HAP-1 (cell line): ENCODE results near the gene FXYD4.
"Not testable (repeated sequence)": the region's sequence is repeated elsewhere in the genome, so short reads cannot be mapped to it uniquely, and the experiment has no call there.

Experiments
- DNase-seq, 2 experiments: peaks; one replicate each; pipeline ENCODE4 v3.0.0-alpha.2; 2016 to 2020; ENCODE audit warnings: low spot score in 2 of 2
- H3K27me3 ChIP-seq: fragments of 250-450 bp; sonication (Bioruptor Pico); 2 replicates; pipeline ENCODE4 v1.5.1; 2020; ENCODE audit warnings: low read depth, mild to moderate bottlenecking, moderate library complexity
- H3K36me3 ChIP-seq: fragments of 250-450 bp; sonication (Bioruptor Pico); replicated peaks from 2 replicates; pipeline ENCODE4 v1.5.1; 2020; ENCODE audit warnings: mild to moderate bottlenecking
- H3K4me1 ChIP-seq: fragments of 250-450 bp; sonication (Bioruptor Pico); 2 replicates; pipeline ENCODE4 v1.5.1; 2020; ENCODE audit warnings: mild to moderate bottlenecking
- H3K4me3 ChIP-seq: fragments of 250-450 bp; sonication (Bioruptor Pico); 2 replicates; pipeline ENCODE4 v1.5.1; 2020; ENCODE audit warnings: mild to moderate bottlenecking, moderate library complexity
- H3K9me3 ChIP-seq: fragments of 250-450 bp; sonication (Bioruptor Pico); 2 replicates; pipeline ENCODE4 v1.5.1; 2020; ENCODE audit warnings: mild to moderate bottlenecking, moderate library complexity
- in situ Hi-C: fragments of 300-500 bp; cut with MboI; formaldehyde crosslinking; loops from 3 replicates; pipeline ENCODE4 v1.14.3; 2020; ENCODE audit warnings: low sequenced_read_pairs, inconsistent platforms, mixed read lengths

The FXYD4 gene

DNA sequence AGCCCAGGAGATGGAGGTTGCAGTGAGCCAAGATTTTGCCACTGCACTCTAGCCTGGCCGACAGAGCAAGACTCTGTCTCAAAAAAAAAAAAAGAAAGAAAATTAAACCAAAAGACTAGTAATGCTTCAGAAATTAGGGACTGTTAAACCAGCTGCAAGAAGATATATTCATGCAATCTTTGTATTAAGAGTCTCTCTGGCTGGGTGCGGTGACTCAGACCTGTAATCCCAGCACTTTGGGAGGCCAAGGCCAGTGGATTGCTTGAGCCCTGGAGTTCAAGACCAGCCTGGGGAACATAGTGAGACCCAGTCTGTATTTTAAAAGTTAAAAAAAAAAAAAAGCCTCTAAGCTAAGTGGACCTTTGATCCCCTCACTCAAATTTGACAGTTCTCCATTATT, 40.1 kb downstream of the FXYD4 start:
- in situ Hi-C loops: no loop called here
- Histone ChIP-seq H3K9me3 (no peaks in the 10 kb centered on the region), H3K36me3 (peaks cover 3% of the 10 kb centered on the region; the same call in 1 of the 2 replicates), H3K4me1 (peaks cover 4% of the 10 kb centered on the region), H3K4me3 (no peak overlapping the region), H3K27me3 (no peaks in the 10 kb centered on the region)
- DNase-seq: no peak

DNA sequence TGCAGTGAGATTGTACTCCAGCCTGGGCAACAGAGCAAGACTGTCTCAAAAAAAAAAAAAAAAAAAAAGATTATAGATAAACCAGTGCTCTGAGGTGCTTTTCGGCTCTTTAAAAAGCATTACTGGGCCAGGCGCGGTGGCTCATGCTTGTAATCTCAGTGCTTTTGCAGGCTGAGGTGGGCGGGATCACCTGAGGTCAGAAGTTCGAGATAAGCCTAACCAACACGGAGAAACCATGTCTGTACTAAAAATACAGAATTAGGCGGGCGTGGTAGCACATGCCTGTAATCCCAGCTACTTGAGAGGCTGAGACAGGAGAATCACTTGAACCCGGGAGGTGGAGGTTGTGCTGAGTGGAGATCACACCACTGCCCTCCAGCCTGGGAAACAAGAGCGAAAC, 44.1 kb downstream of the FXYD4 start:
- H3K27me3 ChIP-seq: no peaks in the 10 kb centered on the region
- peaks cover 6% of the 10 kb centered on the region for H3K4me1 ChIP-seq
- no peaks in the 10 kb centered on the region for H3K9me3 ChIP-seq
- in situ Hi-C loops: no loop called here
- no peak overlapping the region for H3K4me3 ChIP-seq
- no peaks in the 10 kb centered on the region for H3K36me3 ChIP-seq
- no peak for DNase-seq

DNA sequence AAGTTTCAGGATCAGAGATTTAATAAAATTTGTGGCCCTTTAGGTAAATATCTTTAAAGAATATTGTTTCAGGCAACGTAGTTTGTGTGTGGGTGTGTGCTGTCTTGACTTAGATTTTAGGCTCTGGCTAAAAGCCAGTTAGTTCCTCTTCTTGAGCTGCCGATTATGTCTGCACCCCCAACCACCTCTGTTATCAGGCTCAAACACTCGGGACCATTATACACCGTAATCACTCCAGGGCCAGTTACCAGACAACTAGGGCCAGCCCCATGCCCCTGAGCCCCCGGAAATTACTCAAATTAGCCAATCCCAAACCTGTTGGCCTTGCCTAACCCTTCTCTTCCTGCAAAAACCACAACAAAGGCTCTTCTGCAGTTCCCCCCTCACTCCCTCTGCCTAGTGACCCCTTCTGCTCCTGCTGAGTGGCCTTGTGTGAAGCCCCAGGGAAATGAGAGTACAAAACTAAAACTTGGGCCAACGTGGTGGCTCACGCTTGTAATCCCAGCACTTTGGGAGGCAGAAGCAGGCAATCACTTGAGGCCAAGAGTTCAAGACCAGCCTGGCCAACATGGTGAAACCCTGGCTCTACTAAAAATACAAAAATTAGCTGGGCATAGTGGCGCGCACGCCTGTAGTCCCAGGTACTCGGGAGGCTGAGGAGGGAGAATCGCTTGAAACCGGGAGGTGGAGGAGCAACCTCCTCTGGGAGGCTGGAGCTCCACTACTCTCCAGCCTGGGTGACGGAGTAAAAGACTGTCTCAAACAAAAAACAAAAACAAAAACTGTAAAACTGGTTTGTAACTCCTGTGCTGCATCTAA, 46.7 kb downstream of the FXYD4 start:
- H3K4me3 ChIP-seq: no peak overlapping the region
- H3K27me3 ChIP-seq: no peaks in the 10 kb centered on the region
- H3K4me1 ChIP-seq: peaks cover 12% of the 10 kb centered on the region
- no peaks in the 10 kb centered on the region for H3K9me3 ChIP-seq
- in situ Hi-C loops: no loop called here
- no peak for DNase-seq
- no peaks in the 10 kb centered on the region for H3K36me3 ChIP-seq

DNA sequence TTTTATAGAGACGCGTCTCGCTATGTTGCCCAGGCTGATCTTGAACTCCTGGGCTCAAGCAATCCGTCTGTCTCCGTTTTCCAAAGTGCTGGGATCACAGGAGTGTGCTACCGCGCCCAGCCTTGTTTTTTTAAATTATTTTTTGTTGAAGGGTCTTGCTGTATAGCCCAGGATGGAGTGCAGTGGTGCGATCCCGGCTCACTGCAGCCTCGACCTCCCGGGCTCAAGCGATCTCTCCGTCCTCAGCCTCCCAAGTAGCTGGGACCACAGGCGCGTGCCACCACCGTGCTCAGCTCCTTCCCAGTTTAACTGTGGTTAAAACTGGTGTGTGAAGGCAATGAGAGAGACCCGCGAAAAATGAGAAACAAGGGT, 48.5 kb downstream of the FXYD4 start:
- Histone ChIP-seq H3K4me1 (peaks cover 12% of the 10 kb centered on the region), H3K27me3 (no peaks in the 10 kb centered on the region), H3K36me3 (no peaks in the 10 kb centered on the region), H3K4me3 (no peak overlapping the region), H3K9me3 (no peaks in the 10 kb centered on the region)
- no peak for DNase-seq
- in situ Hi-C loops: no loop called here

DNA sequence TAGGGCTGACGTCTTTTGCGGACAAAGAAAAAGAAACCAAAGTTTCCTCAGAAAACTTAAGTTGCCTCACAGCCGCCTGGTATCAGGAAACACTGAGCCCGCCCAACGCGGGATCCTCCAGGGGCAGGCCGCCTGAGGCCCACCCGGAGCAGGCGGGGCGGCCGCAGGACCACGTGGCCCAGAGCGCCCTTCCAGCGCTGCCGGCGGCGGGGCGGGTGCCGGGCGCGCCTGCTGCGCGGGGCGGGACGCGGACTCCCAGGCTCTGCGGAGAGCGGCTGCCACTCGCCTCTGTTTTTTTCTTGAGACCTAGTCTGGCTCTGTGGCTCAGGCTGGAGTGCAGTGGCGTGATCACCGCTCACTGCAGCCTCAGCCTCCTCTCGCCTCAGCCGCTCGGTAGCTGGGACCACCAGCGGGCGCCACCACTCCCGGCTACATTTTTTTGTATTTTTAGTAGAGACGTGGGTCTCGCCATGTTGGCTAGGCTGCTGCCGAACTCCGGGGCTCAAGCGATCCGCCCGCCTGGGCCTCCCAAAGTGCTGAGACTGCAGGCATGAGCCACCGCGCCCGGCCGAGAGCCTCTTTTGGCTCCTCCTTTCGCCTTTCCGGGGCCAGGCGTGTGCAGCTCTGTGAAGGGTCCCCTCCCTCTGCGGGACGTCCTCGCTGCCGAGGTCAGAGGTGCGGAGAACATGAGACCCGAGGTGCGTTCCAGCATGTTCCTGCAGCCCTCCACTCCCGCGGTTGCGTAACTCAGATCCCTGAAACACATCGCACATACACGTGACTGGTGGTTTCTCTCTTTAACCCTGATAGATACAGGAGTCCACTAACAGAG, 49.1 kb downstream of the FXYD4 start:
- Histone ChIP-seq H3K9me3 (no peaks in the 10 kb centered on the region), H3K36me3 (no peaks in the 10 kb centered on the region), H3K4me3 (peak overlapping the region; percentile 27), H3K27me3 (no peaks in the 10 kb centered on the region), H3K4me1 (peaks cover 12% of the 10 kb centered on the region)
- in situ Hi-C loops: no loop called here
- peak in 1 of 2 experiments; percentile 82 for DNase-seq

DNA sequence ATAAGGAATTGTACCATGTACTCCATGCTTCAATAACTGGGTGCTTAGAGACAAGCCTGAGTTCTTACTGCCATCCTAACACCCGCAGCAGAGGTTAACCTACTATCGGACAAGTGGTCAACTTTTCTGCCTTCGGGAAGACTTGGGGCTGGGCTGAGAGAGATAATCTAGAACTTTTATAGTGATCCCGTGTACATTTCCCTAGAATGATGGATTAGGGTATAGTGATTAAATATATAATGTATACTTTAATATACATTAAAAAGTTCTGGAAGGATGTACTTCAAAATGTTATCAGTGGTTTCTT, 49.7 kb downstream of the FXYD4 start:
- Histone ChIP-seq H3K4me1 (peaks cover 12% of the 10 kb centered on the region), H3K4me3 (no peak overlapping the region), H3K27me3 (no peaks in the 10 kb centered on the region), H3K36me3 (no peaks in the 10 kb centered on the region), H3K9me3 (no peaks in the 10 kb centered on the region)
- in situ Hi-C loops: no loop called here
- DNase-seq: no peak

DNA sequence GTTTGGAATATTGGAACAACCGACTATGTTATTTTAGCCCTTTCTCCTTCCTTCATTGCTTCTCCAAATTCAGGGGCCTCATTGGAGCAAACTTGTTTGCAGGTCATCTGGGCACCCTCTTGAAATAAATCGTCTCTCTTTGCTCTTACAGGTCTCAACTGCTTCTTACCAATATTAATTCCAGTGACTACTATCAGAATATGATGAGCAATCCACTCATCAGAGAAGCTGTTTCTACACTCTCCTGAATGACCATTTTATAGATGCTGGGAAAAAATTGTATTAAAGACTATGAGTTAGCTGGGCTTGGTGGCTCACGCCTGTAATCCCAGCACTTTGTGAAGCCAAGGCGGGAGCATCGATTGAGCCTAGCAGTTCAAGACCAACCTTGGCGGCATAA, 50.1 kb downstream of the FXYD4 start:
- no peaks in the 10 kb centered on the region for H3K36me3 ChIP-seq
- no peak overlapping the region for H3K4me3 ChIP-seq
- in situ Hi-C loops: no loop called here
- no peak for DNase-seq
- no peaks in the 10 kb centered on the region for H3K27me3 ChIP-seq
- H3K9me3 ChIP-seq: no peaks in the 10 kb centered on the region
- H3K4me1 ChIP-seq: peaks cover 12% of the 10 kb centered on the region

DNA sequence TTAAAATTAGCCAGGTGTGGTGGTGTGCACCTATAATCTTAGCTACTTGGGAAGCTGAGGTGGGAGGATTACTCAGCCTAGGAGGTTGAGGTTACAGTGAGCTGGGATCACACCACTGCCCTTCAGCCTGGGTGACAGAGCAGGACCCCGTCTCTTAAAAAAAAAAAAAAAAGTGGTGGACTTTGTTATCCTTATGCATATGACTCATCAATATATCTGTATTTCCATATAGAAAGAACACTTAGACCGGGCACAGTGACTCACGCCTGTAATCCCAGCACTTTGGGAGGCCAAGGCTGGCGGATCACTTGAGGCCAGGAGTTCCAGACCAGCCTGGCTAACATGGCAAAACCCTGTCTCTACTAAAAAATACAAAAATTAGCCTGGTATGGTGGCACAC, 50.5 kb downstream of the FXYD4 start:
- in situ Hi-C loops, H3K36me3 ChIP-seq, H3K4me3 ChIP-seq, DNase-seq, H3K9me3 ChIP-seq, H3K27me3 ChIP-seq: not testable (repeated sequence)
- H3K4me1 ChIP-seq: peaks cover 12% of the 10 kb centered on the region

DNA sequence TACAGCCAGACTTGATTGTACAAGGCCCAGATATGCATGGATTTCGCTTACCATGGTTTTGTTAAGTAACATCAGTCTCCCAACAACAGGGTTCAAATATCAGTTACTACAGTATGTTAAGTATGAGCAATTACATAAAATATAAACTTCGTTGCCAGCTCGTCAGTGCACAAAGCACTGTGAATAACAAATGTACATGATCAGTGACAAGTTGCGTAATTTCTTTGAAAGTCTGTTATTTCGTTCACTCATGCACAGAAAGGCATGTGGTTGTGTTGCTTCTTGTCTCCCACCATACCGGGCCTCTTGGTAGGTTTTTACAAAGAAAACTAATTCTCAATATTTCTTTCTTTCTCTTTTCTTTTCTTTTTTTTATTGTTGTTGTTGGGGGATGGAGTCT, 53.0 kb downstream of the FXYD4 start:
- H3K27me3 ChIP-seq: no peaks in the 10 kb centered on the region
- no peaks in the 10 kb centered on the region for H3K36me3 ChIP-seq
- in situ Hi-C loops: no loop called here
- no peaks in the 10 kb centered on the region for H3K9me3 ChIP-seq
- peaks cover 12% of the 10 kb centered on the region for H3K4me1 ChIP-seq
- DNase-seq: no peak
- H3K4me3 ChIP-seq: no peak overlapping the region
